CD4-positive, alpha-beta T cell (primary cell): ENCODE measurements around the gene TCFL5. TPM values are rescaled to one million over a fixed set of nuclear protein-coding genes. Genes with fewer than 3 reads are reported as not detected.
A peak's percentile ranks its signal among the peaks of the same experiment; 100 is the strongest.

Experiments
- ATAC-seq: fragments of 200-7000 bp; cut with Tn5 transposase; one replicate; pipeline ENCODE4 v1.10.0; 2022; ENCODE audit warnings: mild to moderate bottlenecking; ENCODE audit not compliant: poor library complexity
- CTCF ChIA-PET: fragments of 350-600 bp; sonication (Branson Sonifier 250); formaldehyde crosslinking; loops from one replicate; lab custom pipeline; 2021; ENCODE audit warnings: antibody characterized with exemption, inconsistent platforms; lab: Charles Lee
- POLR2A ChIA-PET: fragments of 350-600 bp; sonication (Branson Sonifier 250); formaldehyde crosslinking; loops from one replicate; lab custom pipeline; 2021; ENCODE audit warnings: antibody characterized with exemption, inconsistent platforms; lab: Charles Lee
- DNase-seq, 14 experiments: peaks; one replicate each; pipeline ENCODE4 v3.0.0-alpha.2; 2013 to 2020; ENCODE audit warnings: mixed read lengths in 2 of 14
- H3K27ac ChIP-seq, 2 donors: one replicate each; pipeline versions ENCODE4 v1.5.1 to v1.7.0; 2013; ENCODE audit warnings: low read length in 2 of 2, low read depth in 1 of 2, mild to moderate bottlenecking in 1 of 2
- H3K27me3 ChIP-seq, 2 experiments: 1 replicate in 1 of 2; 2 replicates in 1 of 2; pipeline versions ENCODE4 v1.6.1 to v1.7.0; 2013; ENCODE audit warnings: low read length in 2 of 2, control low read depth in 1 of 2, mild to moderate bottlenecking in 1 of 2, moderate library complexity in 1 of 2; ENCODE audit not compliant: insufficient read depth in 2 of 2, control insufficient read depth in 1 of 2
- H3K36me3 ChIP-seq: one replicate; pipeline ENCODE4 v1.6.1; 2013; ENCODE audit warnings: low read length, control low read depth; ENCODE audit not compliant: insufficient read depth
- H3K4me1 ChIP-seq: one replicate; pipeline ENCODE4 v1.6.1; 2013; ENCODE audit warnings: low read length, control low read depth; ENCODE audit not compliant: insufficient read depth
- H3K4me3 ChIP-seq: one replicate; pipeline ENCODE4 v1.5.1; 2013; ENCODE audit warnings: mild to moderate bottlenecking, low read length, moderate library complexity
- H3K9me3 ChIP-seq, 2 experiments: 1 replicate in 1 of 2; 2 replicates in 1 of 2; pipeline versions ENCODE4 v1.6.1 to v1.7.0; 2013; ENCODE audit warnings: low read length in 2 of 2, mild to moderate bottlenecking in 2 of 2, control low read depth in 1 of 2, moderate library complexity in 1 of 2; ENCODE audit not compliant: control insufficient read depth in 1 of 2, insufficient read depth in 1 of 2
- H3K27ac Mint-ChIP-seq: one replicate; pipeline ENCODE4 v1.8.0; 2020; ENCODE audit warnings: mixed read lengths
- H3K27me3 Mint-ChIP-seq: one replicate; pipeline ENCODE4 v1.8.0; 2021; ENCODE audit warnings: mixed read lengths
- H3K36me3 Mint-ChIP-seq: one replicate; pipeline ENCODE4 v1.8.0; 2021; ENCODE audit warnings: low read depth, mixed read lengths
- H3K4me1 Mint-ChIP-seq: one replicate; pipeline ENCODE4 v1.8.0; 2021; ENCODE audit warnings: low read depth, mixed read lengths
- H3K4me3 Mint-ChIP-seq: one replicate; pipeline ENCODE4 v1.8.0; 2020; ENCODE audit warnings: mild to moderate bottlenecking, mixed read lengths
- H3K9me3 Mint-ChIP-seq: one replicate; pipeline ENCODE4 v1.8.0; 2020; ENCODE audit warnings: mixed read lengths
- intact Hi-C, 2 experiments: fragments of 100-400 bp; cut with DNase I in 1 of 2; cut with micrococcal nuclease in 1 of 2; formaldehyde crosslinking; loops; one replicate each; pipeline versions ENCODE4 v1.15.1 to v1.9.0; 2023 to 2025; cut with DNase I, micrococcal nuclease
- total RNA-seq, 174 experiments: library from RNA in 2 of 174; stranded (reverse) in 2 of 174; gene quantifications; one replicate each; pipeline ENCODE4 v1.2.3 and lab custom pipeline; 2021 to 2026
- TF ChIP-seq, protein P1 (sequence below): fragments of 200-600 bp; IDR thresholded peaks from one replicate; pipeline ENCODE4 v1.8.0; 2022; ENCODE audit warnings: antibody characterized with exemption, mild to moderate bottlenecking

The TCFL5 gene
- total RNA-seq, 2 experiments from 2014 or later = 5.9 to 6.3 TPM

DNA sequence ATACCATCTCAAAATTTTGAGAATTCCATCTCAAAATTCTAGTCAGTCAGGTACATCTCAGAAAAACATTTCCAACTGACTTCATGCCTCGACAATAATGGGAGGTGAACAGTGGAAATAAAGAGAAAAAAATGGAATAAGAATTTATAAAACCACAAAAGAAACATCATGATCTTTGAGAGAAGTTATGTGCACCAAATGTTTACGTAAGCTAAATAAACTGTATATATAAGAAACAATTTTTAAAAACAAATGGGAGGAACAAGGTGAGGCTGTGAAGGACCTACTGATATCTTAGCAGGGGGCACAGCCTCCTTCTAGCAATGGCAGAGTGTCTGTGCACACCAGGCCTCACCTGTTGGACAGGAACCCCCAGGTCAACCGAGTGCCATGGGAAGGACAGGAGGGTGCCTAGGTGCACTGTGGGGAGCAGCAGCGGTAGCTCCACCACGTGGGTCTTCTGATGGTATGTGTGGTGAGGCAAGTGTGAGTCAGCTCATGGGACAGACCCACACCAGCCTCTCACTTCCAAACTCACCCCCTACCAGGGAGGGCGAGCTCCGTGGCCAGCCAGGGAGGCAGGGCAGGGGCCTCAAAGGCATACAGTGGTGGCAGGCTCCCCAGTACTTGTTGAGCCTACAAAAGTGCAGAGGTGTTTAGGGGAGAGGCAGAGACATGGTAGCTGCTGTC, 41.4 kb upstream of the TCFL5 start:
- no peaks in the 10 kb centered on the region for H3K9me3 Mint-ChIP-seq
- ATAC-seq (no peak), DNase-seq (no peak)
- POLR2A ChIA-PET = interaction anchor here (1.3 to 3.4 kb wide), 3 partner anchors 11 to 16 kb away, joined by 4 to 14 read pairs (median 6); no protein-coding TSS in a partner anchor
- no peaks in the 10 kb centered on the region for H3K27me3 Mint-ChIP-seq
- Histone ChIP-seq H3K27me3 (no peaks in the 10 kb centered on the region), H3K36me3 (peaks cover 67% of the 10 kb centered on the region), H3K9me3 (no peaks in the 10 kb centered on the region), H3K4me3 (no peak overlapping the region), H3K4me1 (peaks cover 27% of the 10 kb centered on the region), H3K27ac (no peak overlapping the region)
- TF ChIP-seq, protein P1, sequence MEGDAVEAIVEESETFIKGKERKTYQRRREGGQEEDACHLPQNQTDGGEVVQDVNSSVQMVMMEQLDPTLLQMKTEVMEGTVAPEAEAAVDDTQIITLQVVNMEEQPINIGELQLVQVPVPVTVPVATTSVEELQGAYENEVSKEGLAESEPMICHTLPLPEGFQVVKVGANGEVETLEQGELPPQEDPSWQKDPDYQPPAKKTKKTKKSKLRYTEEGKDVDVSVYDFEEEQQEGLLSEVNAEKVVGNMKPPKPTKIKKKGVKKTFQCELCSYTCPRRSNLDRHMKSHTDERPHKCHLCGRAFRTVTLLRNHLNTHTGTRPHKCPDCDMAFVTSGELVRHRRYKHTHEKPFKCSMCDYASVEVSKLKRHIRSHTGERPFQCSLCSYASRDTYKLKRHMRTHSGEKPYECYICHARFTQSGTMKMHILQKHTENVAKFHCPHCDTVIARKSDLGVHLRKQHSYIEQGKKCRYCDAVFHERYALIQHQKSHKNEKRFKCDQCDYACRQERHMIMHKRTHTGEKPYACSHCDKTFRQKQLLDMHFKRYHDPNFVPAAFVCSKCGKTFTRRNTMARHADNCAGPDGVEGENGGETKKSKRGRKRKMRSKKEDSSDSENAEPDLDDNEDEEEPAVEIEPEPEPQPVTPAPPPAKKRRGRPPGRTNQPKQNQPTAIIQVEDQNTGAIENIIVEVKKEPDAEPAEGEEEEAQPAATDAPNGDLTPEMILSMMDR = no peak
- H3K36me3 Mint-ChIP-seq = peaks cover 83% of the 10 kb centered on the region
- peaks cover 39% of the 10 kb centered on the region for H3K4me1 Mint-ChIP-seq
- no peak overlapping the region for H3K4me3 Mint-ChIP-seq
- CTCF ChIA-PET = interaction anchor here (1.1 to 2.0 kb wide), 4 partner anchors 14 to 21 kb away, joined by 3 to 6 read pairs (median 4); no protein-coding TSS in a partner anchor
- intact Hi-C loops = loop anchor here (5.0 kb wide), 1 partner anchor 34 kb away; the partner anchor contains the start of gene GID8 (in 2 of the 2)
- no peak overlapping the region for H3K27ac Mint-ChIP-seq

DNA sequence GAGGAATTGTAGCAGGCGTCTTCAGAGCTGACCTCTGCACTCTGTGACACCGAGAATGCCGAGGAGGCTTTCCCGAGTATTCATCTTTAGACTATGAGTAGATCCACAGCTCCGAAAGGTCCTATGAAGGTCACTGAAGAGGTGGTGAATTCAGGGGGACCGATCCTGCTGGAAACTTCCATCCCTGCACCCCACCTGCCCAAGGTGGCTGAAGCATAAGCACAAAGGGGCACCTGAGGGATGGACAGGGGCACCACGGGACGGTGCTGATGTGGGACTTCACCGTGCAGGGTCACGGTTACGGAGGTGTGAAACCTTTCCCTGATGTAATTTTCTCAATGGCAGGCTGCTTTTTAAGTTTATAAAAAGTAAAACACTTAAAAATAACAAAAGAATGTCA, 40.3 kb upstream of the TCFL5 start:
- TF ChIP-seq, protein P1 = no peak
- H3K27me3 Mint-ChIP-seq = no peaks in the 10 kb centered on the region
- H3K4me3 ChIP-seq = no peak overlapping the region
- H3K27ac ChIP-seq = no peak overlapping the region
- H3K27me3 ChIP-seq = no peaks in the 10 kb centered on the region
- H3K9me3 ChIP-seq = no peaks in the 10 kb centered on the region
- ATAC-seq = no peak
- DNase-seq = no peak
- H3K4me1 Mint-ChIP-seq = peaks cover 40% of the 10 kb centered on the region
- intact Hi-C loops = loop anchor here (2.0 to 5.0 kb wide), 2 partner anchors 23 to 35 kb away; partner anchors contain the start of gene GID8 (in 2 of the 2)
- H3K4me1 ChIP-seq = peaks cover 29% of the 10 kb centered on the region
- POLR2A ChIA-PET = interaction anchor here (0.6 to 3.4 kb wide), 4 partner anchors 16 to 107 kb away, joined by 3 to 14 read pairs (median 6); partner anchors contain the start of gene GID8
- no peak overlapping the region for H3K4me3 Mint-ChIP-seq
- CTCF ChIA-PET = interaction anchor here (1.0 to 4.8 kb wide), 5 partner anchors 10 to 71 kb away, joined by 3 to 38 read pairs (median 15); partner anchors contain the start of gene DIDO1
- peaks cover 55% of the 10 kb centered on the region for H3K36me3 ChIP-seq
- peak overlapping the region; percentile 92 for H3K27ac Mint-ChIP-seq
- no peaks in the 10 kb centered on the region for H3K9me3 Mint-ChIP-seq
- peaks cover 81% of the 10 kb centered on the region for H3K36me3 Mint-ChIP-seq

DNA sequence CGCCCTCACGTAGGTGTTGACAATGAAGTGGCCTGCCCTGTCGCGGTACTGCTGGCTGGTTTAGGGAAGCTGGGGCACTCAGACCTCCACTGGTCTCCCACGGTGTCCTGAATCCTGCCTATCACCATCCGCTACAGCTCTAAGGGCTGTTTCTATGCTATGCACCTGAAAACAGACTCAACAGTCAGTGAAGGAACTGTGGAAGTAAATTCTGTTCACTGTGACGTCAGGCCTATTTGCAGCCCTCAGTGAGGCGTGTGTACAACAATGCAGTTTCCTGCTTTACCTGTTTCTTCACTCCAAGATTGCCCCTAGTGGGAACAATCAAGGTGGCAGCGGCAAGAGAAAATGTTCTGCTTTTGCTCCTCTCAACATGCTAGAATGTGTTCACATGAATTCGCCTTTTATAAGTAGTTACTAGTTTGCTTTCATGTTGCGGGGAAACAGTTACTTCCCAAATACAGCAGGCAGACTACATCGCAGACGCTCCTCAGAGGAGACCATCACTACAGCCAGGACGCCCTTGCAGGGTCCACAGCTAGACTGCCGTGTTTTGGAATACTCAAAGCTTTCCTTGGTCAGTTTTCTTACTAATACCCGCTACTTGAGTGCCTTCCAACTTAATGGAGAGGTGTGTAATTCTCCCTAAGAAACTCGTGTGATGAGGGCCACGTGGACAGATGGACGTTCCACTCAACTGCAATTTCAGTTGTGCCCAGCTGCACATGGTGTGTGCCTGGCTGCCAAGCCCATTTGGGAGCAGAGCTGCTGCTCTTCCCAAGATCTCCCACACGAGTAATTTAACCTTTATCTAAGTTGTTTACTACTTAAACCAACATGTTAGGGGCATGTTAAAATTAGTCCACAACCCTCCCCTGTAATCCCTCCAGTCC, 39.3 kb upstream of the TCFL5 start:
- Histone ChIP-seq H3K27ac (peak overlapping the region; percentile 8 to 47), H3K4me3 (no peak overlapping the region), H3K27me3 (no peaks in the 10 kb centered on the region), H3K9me3 (no peaks in the 10 kb centered on the region), H3K36me3 (peaks cover 53% of the 10 kb centered on the region), H3K4me1 (peaks cover 29% of the 10 kb centered on the region)
- TF ChIP-seq, protein P1 = no peak
- DNase-seq (peak in 5 of 14 experiments; percentile 19 to 75 (median 54)), ATAC-seq (peak; percentile 74)
- Mint-ChIP-seq H3K4me1 (peaks cover 40% of the 10 kb centered on the region), H3K9me3 (no peaks in the 10 kb centered on the region), H3K27me3 (no peaks in the 10 kb centered on the region), H3K27ac (peak overlapping the region; percentile 92), H3K36me3 (peaks cover 77% of the 10 kb centered on the region), H3K4me3 (peak overlapping the region; percentile 71)
- ChIA-PET CTCF (interaction anchor here (0.9 to 4.8 kb wide), 8 partner anchors 11 to 108 kb away, joined by 3 to 38 read pairs (median 5); partner anchors contain the start of genes DIDO1 and GID8), POLR2A (interaction anchor here (1.1 to 3.4 kb wide), 6 partner anchors 11 to 108 kb away, joined by 3 to 14 read pairs (median 6); partner anchors contain the start of gene GID8)
- intact Hi-C loops = loop anchor here (1.0 to 5.0 kb wide), 4 partner anchors 17 to 108 kb away; partner anchors contain the start of gene GID8 (in 2 of the 2)
